Measurements from ENCODE around the gene SUSD6.
"Not testable (repeated sequence)": the region's sequence is repeated elsewhere in the genome, so short reads cannot be mapped to it uniquely, and the experiment has no call there.

Gene SUSD6

DNA sequence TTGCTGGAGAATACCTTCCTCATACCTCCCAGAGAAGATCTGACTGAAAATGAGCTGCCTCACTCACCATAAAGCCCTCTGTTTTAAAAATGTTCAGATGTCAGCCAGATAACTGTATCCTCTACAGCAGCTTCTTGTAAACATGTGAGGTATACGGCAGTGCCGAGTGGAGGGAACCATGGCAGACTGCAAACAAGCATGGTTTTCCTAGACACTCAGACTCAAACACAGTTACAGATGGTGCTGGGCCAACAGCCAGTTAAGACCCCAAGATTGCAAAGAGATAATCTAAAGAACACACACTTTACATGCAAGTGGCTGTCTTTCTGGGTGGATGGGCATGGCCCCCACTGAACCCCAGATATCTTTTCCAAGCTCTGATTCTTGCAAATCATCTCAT is 20.1 kb upstream of the SUSD6 start:
- DNase-seq (ENCODE audit: low spot score), result no peak

DNA sequence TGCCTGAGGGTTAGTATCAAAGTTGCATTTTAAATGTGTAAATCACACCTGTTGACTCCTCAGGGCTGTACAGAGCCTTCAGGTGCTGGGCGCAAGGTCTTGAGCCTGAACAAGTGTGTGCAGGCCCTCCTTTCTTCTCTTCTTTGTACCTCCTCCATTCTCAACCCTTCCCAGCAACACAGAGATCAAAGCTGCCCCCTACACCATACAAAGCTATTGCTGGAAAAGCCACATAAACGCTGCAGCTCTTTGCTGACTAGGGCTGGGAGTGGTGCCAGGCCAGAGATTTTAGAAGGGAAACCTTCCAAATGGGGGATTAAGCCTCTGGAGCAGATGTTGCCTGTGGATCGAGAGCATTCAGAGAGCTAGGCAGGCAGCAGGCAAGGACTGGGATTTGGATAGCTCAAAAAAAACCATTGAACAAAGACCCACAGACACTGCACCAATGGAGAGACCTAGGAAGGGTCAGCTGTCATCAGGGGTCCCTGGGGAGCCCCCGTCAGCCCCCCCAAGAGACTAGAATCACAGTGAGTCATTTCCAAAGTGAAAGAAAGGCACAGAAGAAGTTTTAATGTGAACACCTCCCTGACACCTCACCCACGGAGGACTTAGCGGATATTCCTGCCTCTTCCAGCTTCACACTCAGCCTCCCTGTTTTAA is 18.2 kb upstream of the SUSD6 start:
- no peak for DNase-seq (ENCODE audit: low spot score)

DNA sequence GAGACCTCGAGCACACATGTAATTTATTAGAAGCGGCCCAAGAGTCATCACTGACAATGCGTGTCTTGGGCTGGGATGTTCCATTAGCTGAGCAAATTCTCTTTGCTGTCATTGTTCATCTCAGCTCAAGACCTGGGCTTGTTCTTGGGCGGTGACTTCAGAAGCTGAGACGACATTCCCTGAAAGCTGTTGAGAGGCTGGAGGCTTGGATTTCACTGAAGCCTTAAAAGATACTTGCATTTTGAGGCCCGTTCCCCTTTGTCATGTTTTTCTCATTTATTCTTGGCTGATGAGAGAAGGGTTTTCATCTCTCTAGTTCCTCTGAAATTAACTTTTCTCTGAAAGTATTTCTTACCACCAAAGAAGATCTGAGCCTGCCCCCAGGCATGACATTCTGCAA is 16.6 kb upstream of the SUSD6 start:
- no peak for DNase-seq (ENCODE audit: low spot score)

DNA sequence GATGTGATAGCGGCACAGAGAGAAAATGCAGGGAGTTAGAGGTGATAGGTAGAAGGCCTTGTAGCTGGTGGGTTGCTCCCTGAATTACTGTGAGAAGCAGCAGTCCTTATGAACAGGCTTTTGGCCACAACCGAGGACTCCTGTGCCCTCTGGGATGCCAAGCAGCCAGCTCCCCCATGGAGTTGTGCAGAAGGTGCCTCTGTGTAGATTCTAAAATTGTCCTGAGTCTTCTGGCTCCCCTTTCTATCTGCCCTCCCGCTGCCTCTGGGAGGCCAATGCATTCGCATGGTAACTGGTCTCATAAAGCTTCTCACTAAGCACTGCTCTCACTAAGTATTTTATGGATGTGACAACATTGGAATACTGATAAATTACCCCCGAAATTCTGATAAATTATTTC is 16.1 kb upstream of the SUSD6 start:
- no peak for DNase-seq (ENCODE audit: low spot score)

DNA sequence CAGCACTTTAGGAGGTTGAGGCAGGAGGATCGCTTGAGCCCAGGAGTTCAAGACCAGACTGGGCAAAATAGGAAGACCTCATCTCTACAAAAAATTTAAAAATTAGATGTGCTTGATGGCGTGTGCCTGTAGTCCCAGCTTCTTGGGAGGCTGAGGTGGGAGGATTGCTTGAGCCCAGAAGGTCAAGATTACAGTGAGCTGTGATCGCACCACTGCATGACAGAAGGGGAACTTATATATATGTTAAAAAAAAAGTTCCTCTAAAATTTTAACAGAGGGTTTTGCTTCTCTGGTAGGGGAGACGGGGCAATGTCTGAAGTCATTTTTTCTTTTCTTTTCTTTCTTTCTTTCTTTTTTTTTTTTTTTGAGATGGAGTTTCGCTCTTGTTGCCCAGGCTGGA is 12.0 kb upstream of the SUSD6 start:
- DNase-seq (ENCODE audit: low spot score), result not testable (repeated sequence)

DNA sequence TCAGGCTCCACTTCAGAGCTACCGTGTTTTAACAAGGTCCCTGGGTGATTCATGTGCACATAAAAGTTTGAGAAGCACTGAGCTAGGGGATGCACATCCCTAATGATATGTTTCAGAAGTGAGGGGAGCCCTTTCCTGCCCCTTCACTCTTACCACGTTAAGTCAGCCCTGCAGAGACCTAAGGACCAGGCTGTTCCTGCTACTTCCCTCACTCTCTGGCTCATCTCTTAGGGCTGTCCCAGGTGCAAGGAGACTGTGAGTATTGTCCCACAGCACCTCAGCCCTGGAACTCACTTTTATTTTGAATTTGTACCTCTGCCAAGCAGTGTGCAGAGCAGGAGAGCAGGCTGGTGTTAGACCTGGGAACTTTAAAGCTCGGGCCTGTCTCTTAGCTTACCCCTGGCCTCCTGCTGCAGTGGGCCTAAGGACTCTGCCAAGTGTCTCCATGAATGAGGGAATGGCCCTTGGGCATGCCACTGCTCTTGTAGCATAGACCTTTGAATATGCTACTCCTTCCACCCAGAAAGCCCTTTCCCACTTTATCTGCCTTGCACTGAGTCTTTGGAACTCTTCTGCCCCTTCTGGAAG is 11.0 kb upstream of the SUSD6 start:
- no peak for DNase-seq (ENCODE audit: low spot score)

DNA sequence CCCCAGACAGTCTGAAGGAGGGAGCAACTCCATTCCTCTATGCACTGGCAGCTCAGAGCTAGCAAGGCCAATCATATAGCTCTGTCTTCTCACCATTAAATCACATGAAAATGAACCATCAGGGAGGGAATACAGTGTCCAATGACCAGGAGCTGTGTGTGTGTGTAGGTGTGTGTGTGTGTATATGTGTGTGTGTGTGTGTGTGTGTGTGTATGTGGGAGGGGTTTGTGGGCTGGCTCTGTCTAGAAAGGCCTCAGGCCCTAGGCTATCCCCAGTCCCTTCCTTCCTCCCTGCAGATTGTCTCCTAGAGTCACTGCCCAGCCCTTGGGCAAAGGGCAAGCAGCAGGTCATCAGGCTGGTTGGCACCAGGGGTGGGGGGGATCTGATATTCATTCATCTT is 5.7 kb upstream of the SUSD6 start:
- no peak for DNase-seq (ENCODE audit: low spot score)

DNA sequence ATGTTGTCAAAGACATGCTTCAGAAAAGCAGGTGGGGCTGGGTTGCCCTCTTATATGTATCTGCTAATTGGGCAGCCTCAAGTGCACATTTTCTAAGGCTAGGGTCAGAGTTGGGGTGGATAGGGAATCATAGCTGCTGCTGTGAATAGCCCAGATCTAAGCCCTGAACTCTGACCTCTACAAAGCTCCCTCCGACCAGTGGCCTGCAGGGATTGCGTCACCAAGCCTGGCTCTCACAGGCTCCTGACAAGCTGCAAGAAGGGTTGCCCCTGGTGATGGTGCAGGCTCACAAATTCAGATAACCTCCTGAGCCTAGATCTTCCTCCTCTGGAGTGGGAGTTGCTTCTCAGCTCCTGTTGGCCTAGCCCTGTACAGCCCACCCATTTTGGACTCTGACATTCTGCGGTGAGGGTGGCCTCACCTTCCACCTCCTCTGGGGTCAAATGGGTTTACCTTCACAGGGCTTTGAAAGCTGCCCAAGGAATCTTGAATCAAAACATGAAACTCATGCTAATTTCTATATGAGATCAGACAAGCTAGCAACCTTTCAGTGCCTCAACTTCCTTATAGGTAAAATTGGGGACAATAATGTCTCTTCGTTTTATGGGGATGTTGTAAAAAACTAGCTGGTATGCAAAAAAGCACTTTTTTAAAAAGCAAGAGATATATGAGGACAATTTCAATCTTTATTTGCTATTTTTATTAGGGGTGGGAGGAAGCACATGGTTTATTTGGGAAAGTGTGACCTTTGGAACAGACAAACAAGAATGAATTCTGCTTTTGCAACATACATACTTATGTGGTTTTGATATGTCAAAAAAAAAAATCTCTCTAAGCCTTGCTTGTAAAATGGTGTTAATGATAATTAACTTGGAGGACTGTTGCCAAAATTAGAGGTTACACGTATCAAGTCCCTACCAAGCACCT is 4.9 kb upstream of the SUSD6 start:
- DNase-seq (ENCODE audit: low spot score), result no peak

DNA sequence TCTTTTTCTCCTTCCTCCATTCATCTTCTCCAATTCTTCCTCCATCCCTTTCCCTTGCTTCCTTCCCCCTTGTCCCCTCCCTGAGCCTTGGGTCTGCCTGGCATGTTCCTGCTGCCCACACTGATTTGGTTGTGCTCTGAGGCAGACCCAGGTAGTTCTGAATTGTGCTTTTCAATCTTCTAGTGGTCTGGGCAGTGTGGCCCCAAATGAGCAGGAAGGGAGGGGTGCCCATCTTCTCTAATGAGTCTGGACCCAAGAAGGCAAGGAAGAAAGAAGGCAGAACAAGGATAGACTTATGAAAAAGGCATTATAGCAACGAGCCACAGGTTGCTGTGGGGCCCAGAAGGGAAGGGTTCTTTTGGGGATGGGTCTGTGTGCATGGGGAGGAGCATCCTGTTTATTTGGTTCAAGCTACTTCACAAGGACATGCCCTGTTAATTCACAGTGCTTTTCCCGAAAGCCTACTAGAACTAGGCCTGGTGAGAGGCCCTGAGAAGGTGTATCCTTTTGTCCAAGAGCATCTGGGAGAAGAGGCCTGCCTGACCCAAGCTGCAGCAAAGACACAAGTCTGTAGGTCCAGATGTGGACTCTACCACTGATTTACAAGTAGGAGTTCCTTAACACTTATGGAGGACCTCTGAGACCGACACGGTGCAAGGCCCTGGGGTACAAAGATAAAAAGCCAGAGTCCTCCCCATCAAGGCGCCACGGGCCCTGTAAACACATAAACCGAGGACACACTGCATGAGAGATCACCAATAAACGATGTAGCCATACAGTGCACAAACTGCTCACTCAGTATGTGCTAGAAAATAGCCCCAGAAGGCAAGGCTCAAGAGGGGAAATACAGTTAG is 1.1 kb upstream of the SUSD6 start:
- DNase-seq (ENCODE audit: low spot score), result no peak

DNA sequence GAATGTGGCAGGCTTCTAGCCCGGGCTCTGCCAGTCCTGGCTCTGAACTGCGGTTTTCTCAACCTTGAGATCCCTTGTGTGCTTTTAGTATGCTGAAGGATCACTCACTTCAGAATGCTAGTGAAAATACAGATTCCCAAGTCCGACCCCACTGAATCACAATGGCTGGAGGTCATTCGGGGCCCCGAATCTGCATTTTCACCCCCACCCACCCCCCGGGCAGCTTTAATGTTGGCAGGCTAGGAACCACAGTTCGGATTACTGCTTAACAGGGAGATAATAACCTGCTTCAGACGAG is 573 bp upstream of the SUSD6 start:
- DNase-seq (ENCODE audit: low spot score), result no peak

DNA sequence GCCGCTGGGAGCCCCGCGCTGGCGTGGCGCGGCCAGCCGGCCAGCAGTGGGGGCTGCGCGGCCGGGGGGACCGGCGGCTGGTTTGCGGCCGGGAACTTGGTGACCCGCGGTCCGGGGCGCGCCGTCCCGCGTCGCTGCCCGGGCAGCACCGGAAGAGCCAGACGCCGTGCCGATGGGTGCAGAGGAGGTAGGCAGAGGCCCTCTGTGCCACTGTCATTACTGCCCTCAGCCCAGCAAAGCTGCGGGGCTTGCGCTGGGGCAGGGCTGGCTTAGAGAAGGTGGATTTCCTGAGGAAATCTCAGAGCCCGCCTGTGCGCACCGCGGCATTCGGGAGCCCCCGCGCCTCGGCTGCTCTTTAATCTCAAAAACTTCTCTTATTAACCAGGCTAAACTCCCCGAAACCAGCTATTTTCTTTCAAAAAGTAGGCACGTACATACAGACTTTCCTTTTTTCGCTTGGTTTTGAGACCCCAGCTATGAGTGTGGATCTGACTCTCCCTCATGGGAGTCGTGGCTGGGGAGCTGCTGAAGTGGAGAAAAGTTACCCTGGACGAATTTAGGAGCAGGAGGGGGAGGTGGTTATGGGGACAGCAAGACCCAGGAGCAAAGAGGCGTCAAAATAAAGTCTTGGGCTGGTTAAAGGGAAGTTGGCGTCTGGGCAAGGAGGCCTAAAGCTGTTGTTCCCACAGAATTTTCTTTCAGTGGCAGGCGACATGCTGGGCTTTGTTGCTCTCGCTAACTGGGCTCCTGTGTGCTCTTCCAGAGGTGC is 802 bp downstream of the SUSD6 start:
- peak; percentile 37 for DNase-seq (ENCODE audit: low spot score)

DNA sequence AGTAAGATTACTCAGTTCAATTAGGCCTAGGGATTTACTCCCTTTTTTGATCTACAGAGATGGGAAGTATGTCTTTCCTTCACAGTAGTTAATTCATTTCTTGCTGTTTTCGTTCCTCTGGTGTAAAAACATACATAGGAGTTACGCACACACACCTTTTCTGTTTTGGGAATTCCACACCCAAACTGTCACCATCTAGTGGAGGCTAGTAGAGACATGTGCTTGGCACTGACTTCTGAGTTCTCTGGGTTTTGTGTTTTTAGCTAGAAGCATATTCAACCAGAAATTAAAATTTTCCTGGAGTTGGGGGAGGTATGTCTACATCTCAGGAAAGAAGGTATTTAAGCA is 1.4 kb downstream of the SUSD6 start:
- no peak for DNase-seq (ENCODE audit: low spot score)

DNA sequence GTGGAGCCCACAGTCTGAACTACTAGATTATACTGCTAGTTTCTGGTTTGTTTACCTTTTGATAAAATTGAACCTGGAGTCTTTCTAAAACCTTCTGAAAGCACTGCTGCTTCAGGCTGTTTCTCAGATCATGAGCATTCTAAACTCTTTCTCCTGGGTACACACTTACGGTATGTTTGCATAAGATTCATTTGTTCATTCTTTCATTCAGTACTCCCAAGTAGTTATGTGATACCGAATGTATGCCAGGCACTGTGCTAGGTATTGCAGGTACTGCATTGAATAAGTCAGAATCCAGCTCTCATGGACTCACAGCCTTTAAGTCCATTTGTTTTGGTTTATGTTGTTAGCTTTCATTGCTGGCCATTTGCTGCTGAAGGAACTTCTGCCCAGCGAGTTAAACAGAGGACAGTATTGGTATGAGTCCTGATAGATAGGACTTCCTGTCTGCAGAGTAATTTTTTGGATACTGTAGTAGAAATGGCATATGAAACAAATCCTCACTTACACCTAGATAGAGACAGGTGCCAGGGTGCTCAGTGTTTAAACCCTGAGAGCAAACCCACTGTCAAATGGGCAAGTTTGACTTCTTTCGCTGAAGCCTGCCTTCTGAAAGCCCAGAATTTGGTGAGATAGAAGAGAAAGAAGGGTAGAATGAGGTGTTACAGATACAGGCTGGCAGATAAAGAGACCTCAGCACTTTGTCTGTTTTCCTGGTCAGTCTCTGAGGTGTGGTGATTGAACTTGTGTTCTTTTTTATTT is 2.1 kb downstream of the SUSD6 start:
- no peak for DNase-seq (ENCODE audit: low spot score)

DNA sequence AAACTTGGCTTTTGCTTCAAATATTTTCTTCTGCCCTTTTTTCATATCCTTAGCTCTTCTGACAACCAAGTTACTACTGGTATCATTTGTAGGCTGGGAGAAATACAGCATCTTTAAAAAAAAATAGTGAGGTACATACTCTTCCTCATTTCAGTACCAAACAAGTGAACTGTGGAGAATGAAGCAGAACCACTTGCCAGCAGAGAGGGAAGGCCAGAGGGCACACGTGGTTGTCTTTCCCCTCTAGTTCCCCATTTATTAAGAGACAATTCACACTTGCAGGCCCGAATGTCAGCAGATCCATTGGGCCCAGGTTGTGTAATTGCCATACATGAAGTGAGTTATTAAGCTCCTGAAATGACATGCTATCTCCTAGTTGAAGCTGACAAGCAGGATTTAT is 3.2 kb downstream of the SUSD6 start:
- DNase-seq (ENCODE audit: low spot score), result peak; percentile 30

DNA sequence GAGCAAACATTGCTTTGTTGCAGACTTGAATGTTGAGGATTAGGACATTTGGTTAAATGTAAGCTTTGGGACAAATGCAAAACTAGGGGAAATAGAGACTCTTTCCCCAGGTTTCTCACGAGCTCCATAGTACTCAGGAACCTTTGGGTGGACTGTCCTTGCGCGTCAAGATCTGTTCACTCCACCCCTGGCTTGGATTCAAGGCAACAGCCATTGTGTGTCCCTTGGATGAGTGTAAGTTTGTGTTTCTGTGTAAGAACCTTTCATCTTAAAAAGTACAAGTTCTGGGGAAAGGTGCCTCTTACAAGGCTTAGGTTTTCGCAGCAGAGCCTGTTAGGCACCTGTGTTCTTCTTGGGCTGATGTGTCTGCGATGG is 3.7 kb downstream of the SUSD6 start:
- no peak for DNase-seq (ENCODE audit: low spot score)

DNA sequence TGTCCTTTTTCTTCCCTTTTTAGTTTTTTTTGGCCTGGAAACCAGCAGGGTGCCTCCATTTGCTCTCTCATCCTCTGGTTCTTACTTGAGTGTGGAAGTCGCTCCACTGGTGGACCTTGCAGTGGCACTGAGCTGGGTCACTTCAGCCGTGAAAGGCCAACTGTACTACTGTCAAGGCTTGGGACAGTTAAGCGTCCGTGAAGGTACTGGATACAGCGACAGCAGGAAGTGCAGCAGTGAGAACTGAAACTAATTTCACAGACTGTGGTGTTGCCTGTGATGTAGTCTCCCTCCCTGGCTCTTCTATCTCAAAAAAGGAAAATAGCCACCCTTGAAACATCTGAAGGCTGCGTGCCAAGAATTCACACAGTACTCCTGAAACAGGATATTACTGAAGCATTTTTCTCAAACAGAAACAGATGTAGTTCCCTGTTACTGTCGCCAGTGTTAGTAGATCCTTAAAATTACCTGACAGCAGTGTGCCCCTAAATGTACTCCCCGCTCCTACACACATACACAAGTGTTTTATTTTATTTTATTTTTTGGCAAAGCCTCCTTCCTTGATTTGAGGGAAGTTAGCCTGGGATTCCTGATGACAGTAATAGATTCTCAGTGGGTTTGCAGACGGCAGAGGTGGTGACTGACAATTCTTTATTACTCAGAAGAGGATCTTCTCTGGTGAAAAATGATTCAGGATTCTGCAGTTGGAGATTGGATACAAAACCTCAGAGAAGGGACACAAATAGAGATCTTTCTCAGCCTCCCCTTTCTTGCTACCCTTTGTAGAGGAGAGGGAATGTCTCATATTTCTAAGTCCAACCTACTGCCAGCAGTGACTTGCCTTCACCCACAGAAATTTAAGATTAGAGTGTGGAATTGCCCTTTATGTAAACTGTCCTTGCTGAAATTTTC is 4.4 kb downstream of the SUSD6 start:
- peak; percentile 54 for DNase-seq (ENCODE audit: low spot score)

DNA sequence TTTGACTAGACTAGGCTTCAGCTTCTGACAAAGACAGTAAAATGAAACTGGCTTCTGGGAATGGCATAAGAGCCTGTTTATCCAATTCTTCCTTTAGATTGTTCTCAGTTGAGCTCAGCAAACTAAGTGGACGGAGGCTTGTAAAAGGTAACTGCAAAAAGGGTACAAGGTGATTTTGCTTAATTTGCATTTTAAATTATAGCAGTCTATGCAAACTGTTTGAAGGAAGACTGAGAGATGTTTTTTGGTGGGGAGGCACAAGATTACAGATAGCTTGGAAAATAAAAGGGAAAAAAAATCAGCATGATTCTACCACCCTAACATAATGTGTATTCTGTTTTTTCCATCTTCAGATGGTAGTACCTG is 5.0 kb downstream of the SUSD6 start:
- no peak for DNase-seq (ENCODE audit: low spot score)

DNA sequence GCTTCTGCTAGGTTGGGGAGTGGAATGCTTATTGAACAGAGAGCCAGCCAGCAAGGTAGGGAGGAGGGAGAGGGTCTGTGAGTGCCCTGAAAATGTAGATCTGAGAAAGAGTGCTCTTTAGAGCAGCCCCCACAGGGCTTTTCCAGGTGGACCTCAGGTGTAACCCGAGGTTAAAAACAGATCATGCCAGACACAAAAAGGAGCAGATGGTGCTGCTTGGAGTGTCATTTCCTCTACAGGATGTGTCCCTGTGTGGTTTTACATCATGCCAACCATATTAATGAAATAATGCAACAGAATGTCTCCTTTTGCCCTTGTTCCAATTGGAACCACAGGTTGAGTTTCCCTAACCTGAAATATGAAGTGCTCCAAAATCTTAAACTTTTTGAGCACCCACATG is 6.4 kb downstream of the SUSD6 start:
- no peak for DNase-seq (ENCODE audit: low spot score)

DNA sequence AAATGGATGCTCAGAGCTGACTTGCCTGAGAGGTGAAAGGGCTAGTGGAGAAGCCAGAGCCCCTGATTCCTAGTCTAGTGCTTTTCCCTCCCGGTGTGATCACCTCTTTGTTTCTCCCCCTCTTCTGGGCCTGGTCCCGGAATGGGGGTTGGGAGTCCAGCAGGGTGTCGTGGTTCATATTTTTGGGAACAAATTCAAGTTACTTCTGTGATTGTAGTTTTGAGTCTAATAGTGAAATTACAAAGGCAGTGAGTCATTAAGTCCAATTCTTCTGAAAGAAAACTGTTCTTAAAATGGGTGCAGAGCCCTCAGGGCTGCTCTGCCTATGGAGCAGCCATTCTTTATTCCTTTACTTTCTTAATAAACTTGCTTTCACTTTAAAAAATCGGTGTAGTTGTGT is 7.6 kb downstream of the SUSD6 start:
- no peak for DNase-seq (ENCODE audit: low spot score)

DNA sequence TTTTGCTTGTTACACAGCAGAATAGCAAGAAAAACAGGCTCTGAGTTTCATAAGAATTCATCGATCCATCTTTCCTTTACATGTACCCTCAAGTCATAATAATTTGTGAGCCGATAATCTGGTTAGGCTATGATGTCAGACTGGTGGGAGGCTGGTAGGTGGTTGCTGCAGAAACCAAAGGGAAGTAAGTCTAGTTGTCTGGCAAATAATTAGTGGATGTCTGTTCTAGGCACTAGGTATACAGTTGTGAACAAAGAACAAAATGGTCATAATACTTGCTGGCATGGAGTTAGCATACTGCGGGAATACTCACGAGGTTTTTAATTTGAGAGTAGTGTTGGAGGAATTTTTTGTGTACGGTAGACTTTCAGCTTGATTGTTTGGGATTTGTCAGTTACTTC is 8.8 kb downstream of the SUSD6 start:
- no peak for DNase-seq (ENCODE audit: low spot score)

Measured in putamen (tissue), 1 donor.